ENCODE data around the gene IL5RA. TPM values are rescaled to one million over a fixed set of nuclear protein-coding genes. Genes with fewer than 3 reads are reported as not detected.

The IL5RA gene
- total and polyA plus RNA-seq, 2 experiments from 2014 or later = not detected

GRCh38 chr3:3149560-3149959 lies 39.4 kb upstream of the IL5RA start:
- H3K27ac ChIP-seq = no peak overlapping the region
- no peak for TF ChIP-seq EZH2 (IDR thresholded peaks at IDR 0.05; ENCODE audit: insufficient read depth, poor library complexity, severe bottlenecking)
- no peak for TF ChIP-seq EZH2phosphoT487 (IDR thresholded peaks at IDR 0.05; ENCODE audit: insufficient read depth, low read depth)
- in situ Hi-C loops (cut with MboI) = no loop called here
- peaks cover 40% of the 10 kb centered on the region for H3F3A ChIP-seq (ENCODE audit: insufficient read depth)
- DNase-seq = no peak
- H3K9me2 ChIP-seq (ENCODE audit: insufficient read depth) = no peaks in the 10 kb centered on the region
- no peak overlapping the region for H3K9ac ChIP-seq
- H3K79me2 ChIP-seq (ENCODE audit: insufficient read depth) = peaks cover 4% of the 10 kb centered on the region; the same call in 1 of the 2 replicates
- no peaks in the 10 kb centered on the region for H3K4me1 ChIP-seq (ENCODE audit: insufficient read depth)
- peaks cover 89% of the 10 kb centered on the region for H3K36me3 ChIP-seq (ENCODE audit: low read depth)
- no peak overlapping the region for H3K4me3 ChIP-seq
- no peak overlapping the region for H2AFZ ChIP-seq
- H3K4me2 ChIP-seq (ENCODE audit: unreplicated experiment) = no peak overlapping the region
- no peaks in the 10 kb centered on the region for H3K9me3 ChIP-seq (ENCODE audit: low read depth)
- WGBS, 2 experiments (ENCODE audit: low coverage in 1 of 2, low lambda C conversion rate in 2 of 2, missing lambda C conversion rate in 2 of 2) = 96 to 98% methylated on average over 1 of the region's 1 CpG
- no peaks in the 10 kb centered on the region for H3K27me3 ChIP-seq (replicated peaks; ENCODE audit: insufficient read depth)
- no peaks in the 10 kb centered on the region for H4K20me1 ChIP-seq (ENCODE audit: insufficient read depth)

GRCh38 chr3:3145831-3146230 lies 35.7 kb upstream of the IL5RA start:
- no peak overlapping the region for H2AFZ ChIP-seq
- no peak for TF ChIP-seq EZH2 (IDR thresholded peaks at IDR 0.05; ENCODE audit: insufficient read depth, poor library complexity, severe bottlenecking)
- TF ChIP-seq EZH2phosphoT487 (IDR thresholded peaks at IDR 0.05; ENCODE audit: insufficient read depth, low read depth) = no peak
- no peaks in the 10 kb centered on the region for H3K9me3 ChIP-seq (ENCODE audit: low read depth)
- no peak overlapping the region for H3K4me3 ChIP-seq
- peaks cover 87% of the 10 kb centered on the region for H3K36me3 ChIP-seq (ENCODE audit: low read depth)
- H3K27ac ChIP-seq = no peak overlapping the region
- H3K4me2 ChIP-seq (ENCODE audit: unreplicated experiment) = no peak overlapping the region
- peaks cover 17% of the 10 kb centered on the region for H3K79me2 ChIP-seq (ENCODE audit: insufficient read depth)
- in situ Hi-C loops (cut with MboI) = no loop called here
- H4K20me1 ChIP-seq (ENCODE audit: insufficient read depth) = no peaks in the 10 kb centered on the region
- 87 to 89% methylated on average over 8 of the region's 8 CpGs for WGBS, 2 experiments (ENCODE audit: low coverage in 1 of 2, low lambda C conversion rate in 2 of 2, missing lambda C conversion rate in 2 of 2)
- peaks cover 16% of the 10 kb centered on the region; the same call in 1 of the 2 replicates for H3F3A ChIP-seq (ENCODE audit: insufficient read depth)
- H3K9me2 ChIP-seq (ENCODE audit: insufficient read depth) = no peaks in the 10 kb centered on the region
- no peaks in the 10 kb centered on the region for H3K27me3 ChIP-seq (replicated peaks; ENCODE audit: insufficient read depth)
- no peaks in the 10 kb centered on the region for H3K4me1 ChIP-seq (ENCODE audit: insufficient read depth)
- H3K9ac ChIP-seq = no peak overlapping the region
- DNase-seq = peak; percentile 24

- H3K9me2 ChIP-seq (ENCODE audit: insufficient read depth) = no peaks in the 10 kb centered on the region
- no peak overlapping the region for H3K9ac ChIP-seq
- H3K9me3 ChIP-seq (ENCODE audit: low read depth) = no peaks in the 10 kb centered on the region
- no peak overlapping the region for H2AFZ ChIP-seq
- no peak overlapping the region for H3K27ac ChIP-seq
- no peak for DNase-seq
- no peaks in the 10 kb centered on the region for H3K4me1 ChIP-seq (ENCODE audit: insufficient read depth)
- no peak overlapping the region for H3K4me2 ChIP-seq (ENCODE audit: unreplicated experiment)
- no peak for TF ChIP-seq EZH2 (IDR thresholded peaks at IDR 0.05; ENCODE audit: insufficient read depth, poor library complexity, severe bottlenecking)
- TF ChIP-seq EZH2phosphoT487 (IDR thresholded peaks at IDR 0.05; ENCODE audit: insufficient read depth, low read depth) = no peak
- in situ Hi-C loops (cut with MboI) = no loop called here
- no peaks in the 10 kb centered on the region for H3K27me3 ChIP-seq (replicated peaks; ENCODE audit: insufficient read depth)
- peaks cover 89% of the 10 kb centered on the region for H3K36me3 ChIP-seq (ENCODE audit: low read depth)
- no peaks in the 10 kb centered on the region for H4K20me1 ChIP-seq (ENCODE audit: insufficient read depth)
- H3K4me3 ChIP-seq = no peak overlapping the region
- peaks cover 48% of the 10 kb centered on the region for H3K79me2 ChIP-seq (ENCODE audit: insufficient read depth)
- H3F3A ChIP-seq (ENCODE audit: insufficient read depth) = 0 out of 2 replicates have a peak, but pooled peaks cover 4% of the 10 kb centered on the region
These were observed 31.8 kb upstream of the IL5RA start for GRCh38 chr3:3141939-3142338.

GRCh38 chr3:3137526-3137925 lies 27.4 kb upstream of the IL5RA start:
- Histone ChIP-seq H4K20me1 (ENCODE audit: insufficient read depth) (no peaks in the 10 kb centered on the region), H3K9ac (no peak overlapping the region), H3K4me2 (ENCODE audit: unreplicated experiment) (no peak overlapping the region), H3K27ac (no peak overlapping the region), H3K27me3 (replicated peaks; ENCODE audit: insufficient read depth) (no peaks in the 10 kb centered on the region), H3F3A (ENCODE audit: insufficient read depth) (peaks cover 36% of the 10 kb centered on the region), H3K9me2 (ENCODE audit: insufficient read depth) (no peaks in the 10 kb centered on the region), H3K4me3 (no peak overlapping the region), H3K36me3 (ENCODE audit: low read depth) (peaks cover 54% of the 10 kb centered on the region), H2AFZ (no peak overlapping the region), H3K9me3 (ENCODE audit: low read depth) (no peaks in the 10 kb centered on the region), H3K79me2 (ENCODE audit: insufficient read depth) (peaks cover 78% of the 10 kb centered on the region), H3K4me1 (ENCODE audit: insufficient read depth) (peaks cover 14% of the 10 kb centered on the region; the same call in 1 of the 2 replicates)
- no peak for TF ChIP-seq EZH2 (IDR thresholded peaks at IDR 0.05; ENCODE audit: insufficient read depth, poor library complexity, severe bottlenecking)
- WGBS, 2 experiments (ENCODE audit: low coverage in 1 of 2, low lambda C conversion rate in 2 of 2, missing lambda C conversion rate in 2 of 2) = 98 to 99% methylated on average over 6 of the region's 6 CpGs
- no peak for DNase-seq
- in situ Hi-C loops (cut with MboI) = no loop called here

Data from GM23248 (cell line).